MCF 10A (cell line): ENCODE results near the gene MXD4. TPM values are rescaled to one million over a fixed set of nuclear protein-coding genes. Genes with fewer than 3 reads are reported as not detected.
"Not testable (repeated sequence)": the region's sequence is repeated elsewhere in the genome, so short reads cannot be mapped to it uniquely, and the experiment has no call there.

ENCODE experiments used
- BruUV-seq: library from RNA; stranded (reverse); fragments of 400-500 nt; replicated peaks from 2 replicates; lab custom pipeline; 2021; lab: Mats Ljungman, UMichigan
- CTCF ChIA-PET: fragments of 300-600 bp; sonication (Branson Sonifier 250); formaldehyde crosslinking; extraction: SDS; loops from one replicate; lab custom pipeline; 2021; ENCODE audit warnings: antibody characterized with exemption, inconsistent platforms; lab: Yijun Ruan, JAX
- POLR2A ChIA-PET: fragments of 300-600, 350-650 bp; sonication (Branson Sonifier 250); formaldehyde crosslinking; extraction: SDS; loops from one replicate; lab custom pipeline; 2020; ENCODE audit warnings: antibody characterized with exemption, inconsistent platforms; lab: Yijun Ruan, JAX
- DNase-seq: peaks from one replicate; pipeline ENCODE4 v3.0.0-alpha.2; 2018; ENCODE audit not compliant: unreplicated experiment
- H3K27ac Mint-ChIP-seq: one replicate; pipeline ENCODE4 v1.8.0; 2022; ENCODE audit warnings: mild to moderate bottlenecking, low read depth, mixed read lengths; ENCODE audit not compliant: unreplicated experiment
- H3K27me3 Mint-ChIP-seq: one replicate; pipeline ENCODE4 v1.8.0; 2022; ENCODE audit warnings: mixed read lengths; ENCODE audit not compliant: insufficient read depth, unreplicated experiment
- H3K36me3 Mint-ChIP-seq: one replicate; pipeline ENCODE4 v1.8.0; 2022; ENCODE audit warnings: mild to moderate bottlenecking, moderate library complexity, mixed read lengths; ENCODE audit not compliant: insufficient read depth, unreplicated experiment
- H3K4me1 Mint-ChIP-seq: one replicate; pipeline ENCODE4 v1.8.0; 2022; ENCODE audit warnings: mixed read lengths; ENCODE audit not compliant: insufficient read depth, unreplicated experiment
- H3K4me3 Mint-ChIP-seq: one replicate; pipeline ENCODE4 v1.8.0; 2022; ENCODE audit warnings: mild to moderate bottlenecking, moderate library complexity, mixed read lengths; ENCODE audit not compliant: unreplicated experiment
- H3K9me3 Mint-ChIP-seq: one replicate; pipeline ENCODE4 v1.8.0; 2022; ENCODE audit warnings: mixed read lengths; ENCODE audit not compliant: unreplicated experiment
- intact Hi-C: fragments of 100-400 bp; cut with micrococcal nuclease; formaldehyde crosslinking; loops from 2 replicates; pipeline ENCODE4 v1.14.1; 2022
- total RNA-seq: library from RNA; stranded (reverse); gene quantifications from 2 replicates; pipeline ENCODE4 v1.2.3, GENCODE V29; 2022
- TF ChIP-seq, protein P1 (sequence below): fragments of 200-600 bp; IDR thresholded peaks from one replicate; pipeline ENCODE4 v1.8.0; 2022; ENCODE audit warnings: antibody characterized with exemption, mild to moderate bottlenecking; ENCODE audit not compliant: unreplicated experiment

Gene MXD4
- total RNA-seq, 1 experiment from 2014 or later: 50.2 TPM

DNA sequence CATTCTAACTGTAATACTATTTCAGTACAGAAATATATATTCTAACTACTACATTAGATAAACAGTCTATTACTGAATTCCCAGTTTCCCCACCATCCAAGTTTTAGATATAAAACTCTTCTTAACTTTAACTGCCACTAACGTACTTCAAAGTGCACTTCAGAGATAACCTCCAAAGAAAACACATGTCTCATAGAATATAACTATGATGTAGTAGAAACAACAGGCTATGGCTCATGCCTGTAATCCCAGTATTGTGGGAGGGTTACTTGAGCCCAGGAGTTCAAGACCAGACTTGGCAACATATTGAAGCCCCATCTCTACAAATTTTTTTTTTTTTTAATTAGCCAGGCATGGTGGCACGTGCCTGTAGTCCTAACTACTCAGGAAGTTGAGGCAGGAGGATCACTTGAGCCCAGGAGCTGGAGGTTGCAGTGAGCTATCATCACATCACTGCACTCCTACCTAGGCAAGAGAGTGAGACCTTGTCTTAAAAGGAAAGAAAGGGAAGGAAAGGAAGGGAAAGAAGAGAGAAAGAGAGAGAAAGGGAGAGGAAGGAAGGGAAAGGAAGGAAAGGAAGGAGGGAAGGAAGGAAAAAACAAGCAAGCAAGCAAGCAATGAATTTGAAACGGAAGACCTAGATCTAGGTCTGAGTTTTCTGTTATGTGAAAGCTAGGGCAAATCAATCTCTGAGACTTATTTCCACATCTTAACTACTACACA, 24.8 kb downstream of the MXD4 start:
- no peaks in the 10 kb centered on the region for H3K27me3 Mint-ChIP-seq
- ChIA-PET POLR2A (interaction anchor here (1.2 kb wide), 1 partner anchor 25 kb away, joined by 3 read pairs; no protein-coding TSS in a partner anchor), CTCF (interaction anchor here (0.7 to 1.7 kb wide), 3 partner anchors 17 to 609 kb away, joined by 3 to 12 read pairs (median 5); no protein-coding TSS in a partner anchor)
- TF ChIP-seq, protein P1, sequence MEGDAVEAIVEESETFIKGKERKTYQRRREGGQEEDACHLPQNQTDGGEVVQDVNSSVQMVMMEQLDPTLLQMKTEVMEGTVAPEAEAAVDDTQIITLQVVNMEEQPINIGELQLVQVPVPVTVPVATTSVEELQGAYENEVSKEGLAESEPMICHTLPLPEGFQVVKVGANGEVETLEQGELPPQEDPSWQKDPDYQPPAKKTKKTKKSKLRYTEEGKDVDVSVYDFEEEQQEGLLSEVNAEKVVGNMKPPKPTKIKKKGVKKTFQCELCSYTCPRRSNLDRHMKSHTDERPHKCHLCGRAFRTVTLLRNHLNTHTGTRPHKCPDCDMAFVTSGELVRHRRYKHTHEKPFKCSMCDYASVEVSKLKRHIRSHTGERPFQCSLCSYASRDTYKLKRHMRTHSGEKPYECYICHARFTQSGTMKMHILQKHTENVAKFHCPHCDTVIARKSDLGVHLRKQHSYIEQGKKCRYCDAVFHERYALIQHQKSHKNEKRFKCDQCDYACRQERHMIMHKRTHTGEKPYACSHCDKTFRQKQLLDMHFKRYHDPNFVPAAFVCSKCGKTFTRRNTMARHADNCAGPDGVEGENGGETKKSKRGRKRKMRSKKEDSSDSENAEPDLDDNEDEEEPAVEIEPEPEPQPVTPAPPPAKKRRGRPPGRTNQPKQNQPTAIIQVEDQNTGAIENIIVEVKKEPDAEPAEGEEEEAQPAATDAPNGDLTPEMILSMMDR: no peak
- H3K4me1 Mint-ChIP-seq: peaks cover 29% of the 10 kb centered on the region
- no peak overlapping the region for H3K4me3 Mint-ChIP-seq
- H3K27ac Mint-ChIP-seq: no peak overlapping the region
- H3K9me3 Mint-ChIP-seq: no peaks in the 10 kb centered on the region
- DNase-seq: no peak
- intact Hi-C loops: no loop called here
- BruUV-seq: no TSS peak
- peaks cover 62% of the 10 kb centered on the region for H3K36me3 Mint-ChIP-seq

- DNase-seq: no peak
- H3K27ac Mint-ChIP-seq: no peak overlapping the region
- H3K36me3 Mint-ChIP-seq: peaks cover 55% of the 10 kb centered on the region
- intact Hi-C loops: no loop called here
- ChIA-PET CTCF (interaction anchor here (6.5 kb wide), 1 partner anchor 11 kb away, joined by 46 read pairs; no protein-coding TSS in a partner anchor), POLR2A (interaction anchor here (1.1 kb wide), 1 partner anchor 238 kb away, joined by 3 read pairs; the partner anchor contains the start of gene RNF4)
- H3K4me1 Mint-ChIP-seq: no peaks in the 10 kb centered on the region
- H3K4me3 Mint-ChIP-seq: no peak overlapping the region
- no peaks in the 10 kb centered on the region for H3K27me3 Mint-ChIP-seq
- no TSS peak for BruUV-seq
- TF ChIP-seq, protein P1: no peak
- no peaks in the 10 kb centered on the region for H3K9me3 Mint-ChIP-seq
Observed at GRCh38 chr4:2231082-2231481, 30.8 kb downstream of the MXD4 start.

- no peak for DNase-seq
- TF ChIP-seq, protein P1: no peak
- CTCF ChIA-PET: interaction anchor here (0.6 kb wide), 2 partner anchors 12 to 18 kb away, joined by 3 to 4 read pairs; no protein-coding TSS in a partner anchor
- BruUV-seq: no TSS peak
- H3K4me3 Mint-ChIP-seq: no peak overlapping the region
- no peaks in the 10 kb centered on the region for H3K27me3 Mint-ChIP-seq
- no peaks in the 10 kb centered on the region for H3K9me3 Mint-ChIP-seq
- peaks cover 47% of the 10 kb centered on the region for H3K36me3 Mint-ChIP-seq
- intact Hi-C loops: no loop called here
- H3K4me1 Mint-ChIP-seq: no peaks in the 10 kb centered on the region
- POLR2A ChIA-PET: interaction anchor here (0.6 to 0.7 kb wide), 2 partner anchors 12 to 103 kb away, joined by 3 to 4 read pairs; no protein-coding TSS in a partner anchor
- no peak overlapping the region for H3K27ac Mint-ChIP-seq
Observed at GRCh38 chr4:2226261-2226660, 35.6 kb downstream of the MXD4 start.

DNA sequence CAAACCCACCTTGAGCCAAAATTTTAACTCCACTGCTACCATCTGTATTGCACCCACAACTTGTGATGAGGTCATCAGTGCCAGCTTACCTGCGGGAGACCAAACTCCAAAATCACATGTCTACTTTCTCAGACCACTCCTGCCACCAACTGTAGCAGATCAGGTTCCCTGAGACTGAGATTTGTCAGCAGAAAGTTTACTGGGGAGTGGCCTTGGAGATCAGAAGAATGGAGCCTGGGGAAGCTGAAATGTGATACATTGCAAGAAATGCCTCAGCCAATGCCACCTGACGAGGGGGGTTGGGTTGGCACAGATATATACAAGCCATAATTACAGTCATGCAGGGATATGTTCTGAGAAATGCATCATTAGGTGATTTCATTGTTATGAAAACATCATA, 39.1 kb downstream of the MXD4 start:
- intact Hi-C loops: no loop called here
- ChIA-PET CTCF (no interaction called here), POLR2A (interaction anchor here (1.2 kb wide), 1 partner anchor 16 kb away, joined by 5 read pairs; no protein-coding TSS in a partner anchor)

DNA sequence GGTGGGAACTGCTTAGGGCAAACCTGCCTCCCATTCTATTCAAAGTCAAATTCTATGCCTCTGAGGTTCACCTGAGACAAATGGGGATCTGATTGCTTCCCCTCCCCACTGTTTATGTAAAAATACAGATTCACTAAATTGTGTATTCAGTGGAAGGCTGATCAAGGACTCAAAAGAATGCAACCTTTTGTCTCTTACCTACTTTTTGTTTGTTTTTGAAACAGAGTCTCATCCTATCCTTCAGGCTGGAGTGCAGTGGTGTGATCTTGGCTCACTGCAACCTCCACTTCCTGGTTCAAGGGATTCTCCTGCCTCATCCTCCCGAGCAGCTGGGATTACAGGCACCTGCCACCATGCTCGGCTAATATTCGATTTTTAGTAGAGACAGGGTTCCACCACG, 40.5 kb downstream of the MXD4 start:
- H3K27me3 Mint-ChIP-seq, H3K27ac Mint-ChIP-seq, DNase-seq, H3K9me3 Mint-ChIP-seq, intact Hi-C loops, BruUV-seq, H3K4me3 Mint-ChIP-seq, H3K4me1 Mint-ChIP-seq: not testable (repeated sequence)
- CTCF ChIA-PET: interaction anchor here (0.6 to 4.0 kb wide), 9 partner anchors 10 to 512 kb away, joined by 3 to 46 read pairs (median 5); partner anchors contain the start of genes CFAP99 and RNF4
- H3K36me3 Mint-ChIP-seq: peaks cover 20% of the 10 kb centered on the region
- POLR2A ChIA-PET: interaction anchor here (1.8 kb wide), 1 partner anchor 20 kb away, joined by 11 read pairs; no protein-coding TSS in a partner anchor

More for the DNA sequence above, 39.1 kb downstream of the MXD4 start:
- BruUV-seq: no TSS peak
- no peak overlapping the region for H3K4me3 Mint-ChIP-seq
- peaks cover 8% of the 10 kb centered on the region for H3K4me1 Mint-ChIP-seq
- DNase-seq: no peak
- H3K27ac Mint-ChIP-seq: no peak overlapping the region
- no peaks in the 10 kb centered on the region for H3K27me3 Mint-ChIP-seq
- H3K9me3 Mint-ChIP-seq: no peaks in the 10 kb centered on the region
- H3K36me3 Mint-ChIP-seq: peaks cover 31% of the 10 kb centered on the region
- TF ChIP-seq, protein P1: no peak
